ENCODE results near the gene TAF11L14. TPM values are rescaled to one million over a fixed set of nuclear protein-coding genes. Genes with fewer than 3 reads are reported as not detected.
"Not testable (repeated sequence)": the region's sequence is repeated elsewhere in the genome, so short reads cannot be mapped to it uniquely, and the experiment has no call there.

Gene TAF11L14
- total RNA-seq, 1 donor from 2014 or later: not detected

DNA sequence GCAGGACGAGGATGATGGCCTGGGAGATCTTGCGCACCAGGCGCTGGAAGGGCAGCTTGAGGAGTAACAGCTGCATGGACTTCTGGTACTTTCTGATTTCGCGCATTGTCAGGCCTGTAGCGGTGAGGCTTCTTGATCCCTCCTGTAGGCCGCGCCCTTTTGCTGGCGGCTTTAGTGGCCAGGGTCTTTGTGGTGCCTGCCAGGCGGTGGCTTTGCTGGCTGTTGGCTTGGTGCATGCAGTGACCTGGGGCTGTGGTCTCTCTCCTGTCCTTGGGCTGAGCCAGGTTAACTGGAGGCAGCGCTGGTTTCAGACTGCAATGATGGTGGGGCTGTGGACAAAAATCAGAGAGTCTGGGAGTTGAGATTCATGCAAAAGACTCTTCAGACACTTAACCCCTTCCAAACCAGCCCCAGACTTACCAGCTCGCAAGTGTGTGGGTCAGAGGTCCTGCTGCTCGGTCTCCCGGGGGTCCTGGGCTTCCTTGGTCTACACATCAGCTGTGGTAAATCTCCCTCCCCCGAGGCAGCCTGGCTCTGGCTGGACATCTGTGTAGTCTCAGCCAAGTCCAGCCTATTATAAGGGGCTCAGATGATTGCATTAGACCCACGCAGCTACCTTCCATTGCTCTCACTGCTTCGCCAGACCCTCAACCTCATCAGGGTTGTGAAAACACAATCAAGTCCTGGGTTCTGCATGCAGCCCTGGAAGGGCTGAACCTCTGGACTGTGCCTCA, 19.2 kb upstream of the TAF11L14 start:
- H3K27me3 Mint-ChIP-seq (ENCODE audit: low read depth): no peaks in the 10 kb centered on the region
- H3K4me1 Mint-ChIP-seq: no peaks in the 10 kb centered on the region
- DNase-seq (ENCODE audit: low read depth, low spot score): no peak
- H3K9me3 Mint-ChIP-seq: peaks cover 8% of the 10 kb centered on the region
- H3K4me3 Mint-ChIP-seq: no peak overlapping the region
- H3K36me3 Mint-ChIP-seq (ENCODE audit: low read depth): no peaks in the 10 kb centered on the region
- H3K27ac Mint-ChIP-seq (ENCODE audit: unreplicated experiment): no peak overlapping the region
- TF ChIP-seq, protein P1, sequence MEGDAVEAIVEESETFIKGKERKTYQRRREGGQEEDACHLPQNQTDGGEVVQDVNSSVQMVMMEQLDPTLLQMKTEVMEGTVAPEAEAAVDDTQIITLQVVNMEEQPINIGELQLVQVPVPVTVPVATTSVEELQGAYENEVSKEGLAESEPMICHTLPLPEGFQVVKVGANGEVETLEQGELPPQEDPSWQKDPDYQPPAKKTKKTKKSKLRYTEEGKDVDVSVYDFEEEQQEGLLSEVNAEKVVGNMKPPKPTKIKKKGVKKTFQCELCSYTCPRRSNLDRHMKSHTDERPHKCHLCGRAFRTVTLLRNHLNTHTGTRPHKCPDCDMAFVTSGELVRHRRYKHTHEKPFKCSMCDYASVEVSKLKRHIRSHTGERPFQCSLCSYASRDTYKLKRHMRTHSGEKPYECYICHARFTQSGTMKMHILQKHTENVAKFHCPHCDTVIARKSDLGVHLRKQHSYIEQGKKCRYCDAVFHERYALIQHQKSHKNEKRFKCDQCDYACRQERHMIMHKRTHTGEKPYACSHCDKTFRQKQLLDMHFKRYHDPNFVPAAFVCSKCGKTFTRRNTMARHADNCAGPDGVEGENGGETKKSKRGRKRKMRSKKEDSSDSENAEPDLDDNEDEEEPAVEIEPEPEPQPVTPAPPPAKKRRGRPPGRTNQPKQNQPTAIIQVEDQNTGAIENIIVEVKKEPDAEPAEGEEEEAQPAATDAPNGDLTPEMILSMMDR (conservative IDR thresholded peaks at IDR 0.05): no peak

DNA sequence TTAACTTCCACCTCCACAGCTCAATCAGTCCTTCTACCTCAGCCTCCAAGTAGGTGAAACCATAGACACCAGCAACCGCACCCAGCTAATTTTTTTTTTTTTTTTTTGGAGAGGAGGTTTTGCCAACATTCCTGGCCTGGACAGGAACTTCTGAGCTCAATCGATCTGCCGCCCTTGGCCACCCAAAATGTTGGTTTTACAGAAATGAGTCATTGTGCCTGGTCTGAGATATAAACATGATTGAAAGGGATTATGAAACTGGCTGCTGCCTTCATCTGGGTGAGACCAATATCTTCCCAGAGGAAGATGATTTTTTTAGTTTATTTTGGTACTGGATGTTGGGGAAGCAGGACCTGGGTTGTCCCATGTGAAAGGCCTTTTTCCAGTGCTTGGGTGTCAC, 14.9 kb upstream of the TAF11L14 start:
- Mint-ChIP-seq H3K4me3 (no peak overlapping the region), H3K9me3 (peaks cover 12% of the 10 kb centered on the region), H3K27ac (ENCODE audit: unreplicated experiment) (no peak overlapping the region), H3K36me3 (ENCODE audit: low read depth) (no peaks in the 10 kb centered on the region), H3K27me3 (ENCODE audit: low read depth) (no peaks in the 10 kb centered on the region), H3K4me1 (no peaks in the 10 kb centered on the region)
- TF ChIP-seq, protein P1 (conservative IDR thresholded peaks at IDR 0.05): no peak
- DNase-seq (ENCODE audit: low read depth, low spot score): no peak

DNA sequence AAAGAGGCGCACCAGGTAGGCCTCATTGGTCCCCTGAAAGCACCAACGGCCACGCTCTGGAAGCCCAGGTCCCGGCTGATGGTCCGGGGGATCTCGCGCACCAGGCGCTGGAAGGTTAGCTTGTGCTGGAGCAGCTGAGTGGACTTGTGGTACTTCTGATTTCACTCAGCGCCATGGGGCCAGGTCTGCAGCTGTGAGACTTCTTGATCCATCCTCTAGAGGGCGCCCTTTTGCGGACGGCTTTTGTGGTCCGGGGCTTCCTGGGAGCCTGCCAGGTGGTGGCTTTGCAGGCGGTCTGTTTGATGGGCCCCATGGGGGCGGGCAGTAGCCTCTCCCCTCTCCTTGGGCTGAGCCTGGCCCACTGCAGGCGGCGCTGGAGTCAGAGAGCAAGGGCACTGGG, 13.6 kb upstream of the TAF11L14 start:
- Mint-ChIP-seq H3K27me3 (ENCODE audit: low read depth) (no peaks in the 10 kb centered on the region), H3K4me3 (no peak overlapping the region), H3K27ac (ENCODE audit: unreplicated experiment) (no peak overlapping the region), H3K4me1 (no peaks in the 10 kb centered on the region), H3K9me3 (peaks cover 10% of the 10 kb centered on the region), H3K36me3 (ENCODE audit: low read depth) (no peaks in the 10 kb centered on the region)
- TF ChIP-seq, protein P1 (conservative IDR thresholded peaks at IDR 0.05): peak; percentile 32
- no peak for DNase-seq (ENCODE audit: low read depth, low spot score)

DNA sequence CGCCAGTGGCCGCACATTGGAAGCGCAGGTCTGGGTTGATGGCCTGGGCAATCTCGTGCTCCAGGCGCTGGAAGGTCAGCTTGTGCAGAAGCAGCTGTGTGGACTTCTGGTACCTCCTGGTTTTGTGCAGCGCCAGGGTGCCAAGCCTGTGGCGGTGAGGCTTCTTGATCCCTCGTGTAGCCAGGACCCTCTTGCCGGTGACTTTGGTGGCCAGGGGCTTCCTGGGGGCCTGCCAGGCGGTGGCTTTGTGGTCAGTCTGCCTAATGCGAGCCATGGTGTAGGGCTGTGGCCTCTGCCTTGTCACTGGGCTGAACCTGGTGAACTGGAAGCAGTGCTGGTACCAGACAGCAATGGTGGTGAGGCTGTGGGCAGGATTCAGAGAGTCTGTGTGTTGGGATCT, 8.6 kb upstream of the TAF11L14 start:
- Mint-ChIP-seq H3K9me3 (peaks cover 4% of the 10 kb centered on the region), H3K4me3 (no peak overlapping the region), H3K36me3 (ENCODE audit: low read depth) (no peaks in the 10 kb centered on the region), H3K27me3 (ENCODE audit: low read depth) (no peaks in the 10 kb centered on the region), H3K4me1 (no peaks in the 10 kb centered on the region), H3K27ac (ENCODE audit: unreplicated experiment) (no peak overlapping the region)
- no peak for DNase-seq (ENCODE audit: low read depth, low spot score)
- TF ChIP-seq, protein P1 (conservative IDR thresholded peaks at IDR 0.05): no peak

DNA sequence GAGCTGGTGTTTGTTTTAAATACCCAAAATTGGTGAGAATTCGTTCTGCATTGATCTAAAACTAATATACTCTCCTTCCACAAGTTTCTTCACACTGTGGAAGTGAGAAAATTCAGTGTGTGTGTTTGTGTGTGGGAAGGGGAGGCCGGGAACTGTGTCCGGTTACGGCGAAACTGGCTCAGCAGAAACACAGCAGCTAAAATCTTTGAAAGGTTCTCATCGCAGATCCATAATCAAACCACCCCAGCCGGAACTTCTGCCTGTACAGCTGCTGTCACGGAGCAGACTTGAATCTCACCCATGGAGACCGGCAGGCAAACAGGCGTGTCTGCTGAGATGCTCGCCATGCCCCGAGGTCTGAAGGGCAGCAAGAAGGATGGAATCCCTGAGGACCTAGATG, 2.5 kb upstream of the TAF11L14 start, which contains the start of gene TAF11L13:
Gene TAF11L13, plus strand, starts transcription at position 301 of the 400 bp plus-strand sequence.
- not testable (repeated sequence) for DNase-seq (ENCODE audit: low read depth, low spot score); H3K36me3 Mint-ChIP-seq (ENCODE audit: low read depth); H3K9me3 Mint-ChIP-seq; H3K4me3 Mint-ChIP-seq; H3K27ac Mint-ChIP-seq (ENCODE audit: unreplicated experiment); H3K27me3 Mint-ChIP-seq (ENCODE audit: low read depth); H3K4me1 Mint-ChIP-seq

DNA sequence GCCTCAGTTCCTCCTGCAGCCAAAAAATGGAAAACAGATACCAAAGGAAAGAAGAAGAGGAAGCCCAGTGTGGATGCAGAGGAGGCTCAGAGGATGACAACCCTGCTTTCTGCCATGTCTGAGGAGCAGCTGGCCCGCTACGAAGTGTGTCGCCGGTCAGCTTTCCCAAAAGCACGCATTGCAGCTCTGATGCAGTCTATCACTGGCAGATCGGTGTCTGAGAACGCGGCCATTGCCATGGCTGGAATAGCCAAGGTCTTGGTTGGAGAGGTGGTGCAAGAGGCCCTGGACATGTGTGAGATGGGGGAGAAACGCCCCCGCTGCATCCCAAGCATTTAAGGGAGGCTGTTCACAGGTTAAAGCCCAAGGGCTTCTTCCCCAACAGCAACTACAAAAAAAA, 15.0 kb downstream of the TAF11L14 start:
- not testable (repeated sequence) for H3K27ac Mint-ChIP-seq (ENCODE audit: unreplicated experiment); DNase-seq (ENCODE audit: low read depth, low spot score); H3K9me3 Mint-ChIP-seq; H3K27me3 Mint-ChIP-seq (ENCODE audit: low read depth); H3K4me1 Mint-ChIP-seq; H3K4me3 Mint-ChIP-seq; H3K36me3 Mint-ChIP-seq (ENCODE audit: low read depth)

DNA sequence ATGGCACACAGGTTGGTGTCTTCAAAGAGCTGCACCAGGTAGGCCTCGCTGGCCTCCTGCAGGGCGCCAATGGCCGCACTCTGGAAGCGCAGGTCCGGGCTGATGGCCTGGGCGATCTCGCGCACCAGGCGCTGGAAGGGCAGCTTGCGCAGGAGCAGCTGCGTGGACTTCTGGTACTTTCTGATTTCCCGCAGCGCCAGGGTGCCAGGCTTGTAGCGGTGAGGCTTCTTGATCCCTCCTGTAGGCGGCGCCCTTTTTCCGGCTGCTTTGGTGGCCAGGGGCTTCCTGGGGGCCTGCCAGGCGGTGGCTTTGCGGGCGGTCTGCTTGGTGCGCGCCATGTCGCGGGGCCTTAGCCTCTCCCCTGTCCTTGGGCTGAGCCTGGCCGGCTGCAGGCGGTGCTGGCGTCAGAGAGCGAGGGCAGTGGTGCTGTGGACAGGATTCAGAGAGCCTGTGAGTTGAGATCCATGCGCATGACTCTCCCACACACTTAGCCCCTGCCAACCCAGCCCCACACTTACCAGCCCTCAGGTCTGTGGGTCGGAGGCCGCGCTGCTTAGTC, 21.0 kb downstream of the TAF11L14 start:
- not testable (repeated sequence) for H3K36me3 Mint-ChIP-seq (ENCODE audit: low read depth); H3K4me3 Mint-ChIP-seq; H3K27me3 Mint-ChIP-seq (ENCODE audit: low read depth); DNase-seq (ENCODE audit: low read depth, low spot score); H3K4me1 Mint-ChIP-seq; H3K27ac Mint-ChIP-seq (ENCODE audit: unreplicated experiment)
- peaks cover 11% of the 10 kb centered on the region for H3K9me3 Mint-ChIP-seq
